Mucosa of stomach (tissue), 1 donor: ENCODE results near the gene CTNND2.

Experiments
- H3K27me3 ChIP-seq: one replicate; pipeline ENCODE4 v1.7.0; 2013; ENCODE audit warnings: mild to moderate bottlenecking, low read length; ENCODE audit not compliant: control insufficient read depth, insufficient read depth
- H3K36me3 ChIP-seq: one replicate; pipeline ENCODE4 v1.7.0; 2013; ENCODE audit warnings: low read length; ENCODE audit not compliant: control insufficient read depth, insufficient read depth
- H3K4me1 ChIP-seq: one replicate; pipeline ENCODE4 v1.7.0; 2013; ENCODE audit warnings: mild to moderate bottlenecking, low read length; ENCODE audit not compliant: control insufficient read depth, insufficient read depth
- H3K4me3 ChIP-seq: one replicate; pipeline ENCODE4 v1.7.0; 2013; ENCODE audit warnings: low read length
- H3K9ac ChIP-seq: one replicate; pipeline ENCODE4 v1.7.0; 2013; ENCODE audit warnings: mild to moderate bottlenecking, low read length, moderate library complexity
- H3K9me3 ChIP-seq: one replicate; pipeline ENCODE4 v1.7.0; 2013; ENCODE audit warnings: mild to moderate bottlenecking, low read length, moderate library complexity; ENCODE audit not compliant: control insufficient read depth
- donor health status: Pancreatic carcinoma.

Gene CTNND2

GRCh38 chr5:11400316-11400715 lies 503.9 kb downstream of the CTNND2 start:
- Histone ChIP-seq H3K9me3 (no peaks in the 10 kb centered on the region), H3K9ac (no peak overlapping the region), H3K4me1 (no peaks in the 10 kb centered on the region), H3K36me3 (no peaks in the 10 kb centered on the region), H3K27me3 (no peaks in the 10 kb centered on the region), H3K4me3 (no peak overlapping the region)

- Histone ChIP-seq H3K9me3 (no peaks in the 10 kb centered on the region), H3K9ac (no peak overlapping the region), H3K36me3 (no peaks in the 10 kb centered on the region), H3K4me3 (no peak overlapping the region), H3K27me3 (no peaks in the 10 kb centered on the region), H3K4me1 (no peaks in the 10 kb centered on the region)
Measured at GRCh38 chr5:11398728-11399127, 505.5 kb downstream of the CTNND2 start.

- Histone ChIP-seq H3K36me3 (no peaks in the 10 kb centered on the region), H3K4me3 (no peak overlapping the region), H3K9me3 (no peaks in the 10 kb centered on the region), H3K27me3 (no peaks in the 10 kb centered on the region), H3K4me1 (no peaks in the 10 kb centered on the region), H3K9ac (no peak overlapping the region)
Measured at GRCh38 chr5:11397549-11397948, 506.7 kb downstream of the CTNND2 start.

GRCh38 chr5:11396917-11397316 lies 507.3 kb downstream of the CTNND2 start:
- Histone ChIP-seq H3K9me3 (no peaks in the 10 kb centered on the region), H3K9ac (no peak overlapping the region), H3K27me3 (no peaks in the 10 kb centered on the region), H3K4me1 (no peaks in the 10 kb centered on the region), H3K4me3 (no peak overlapping the region), H3K36me3 (no peaks in the 10 kb centered on the region)

GRCh38 chr5:11394933-11395332 lies 509.3 kb downstream of the CTNND2 start:
- no peak overlapping the region for H3K9ac ChIP-seq
- no peak overlapping the region for H3K4me3 ChIP-seq
- H3K4me1 ChIP-seq = no peaks in the 10 kb centered on the region
- H3K9me3 ChIP-seq = no peaks in the 10 kb centered on the region
- no peaks in the 10 kb centered on the region for H3K27me3 ChIP-seq
- no peaks in the 10 kb centered on the region for H3K36me3 ChIP-seq

GRCh38 chr5:11390291-11390767 lies 513.9 kb downstream of the CTNND2 start:
- Histone ChIP-seq H3K4me1 (no peaks in the 10 kb centered on the region), H3K4me3 (no peak overlapping the region), H3K9ac (no peak overlapping the region), H3K27me3 (peaks cover 13% of the 10 kb centered on the region), H3K36me3 (no peaks in the 10 kb centered on the region), H3K9me3 (no peaks in the 10 kb centered on the region)

- H3K4me1 ChIP-seq = no peaks in the 10 kb centered on the region
- no peak overlapping the region for H3K4me3 ChIP-seq
- H3K9me3 ChIP-seq = no peaks in the 10 kb centered on the region
- H3K27me3 ChIP-seq = peaks cover 32% of the 10 kb centered on the region
- H3K9ac ChIP-seq = no peak overlapping the region
- no peaks in the 10 kb centered on the region for H3K36me3 ChIP-seq
Measured at GRCh38 chr5:11387382-11387781, 516.9 kb downstream of the CTNND2 start.

GRCh38 chr5:11386398-11386797 lies 517.8 kb downstream of the CTNND2 start:
- H3K4me1 ChIP-seq = no peaks in the 10 kb centered on the region
- no peak overlapping the region for H3K4me3 ChIP-seq
- H3K9ac ChIP-seq = no peak overlapping the region
- H3K27me3 ChIP-seq = peaks cover 32% of the 10 kb centered on the region
- no peaks in the 10 kb centered on the region for H3K36me3 ChIP-seq
- H3K9me3 ChIP-seq = no peaks in the 10 kb centered on the region

- Histone ChIP-seq H3K27me3 (peaks cover 32% of the 10 kb centered on the region), H3K4me3 (no peak overlapping the region), H3K9ac (no peak overlapping the region), H3K36me3 (no peaks in the 10 kb centered on the region), H3K9me3 (no peaks in the 10 kb centered on the region), H3K4me1 (no peaks in the 10 kb centered on the region)
Measured at GRCh38 chr5:11385901-11386293, 518.3 kb downstream of the CTNND2 start.

GRCh38 chr5:11385251-11385900 lies 518.9 kb downstream of the CTNND2 start:
- peaks cover 32% of the 10 kb centered on the region for H3K27me3 ChIP-seq

GRCh38 chr5:11384441-11385250 lies 519.6 kb downstream of the CTNND2 start:
- Histone ChIP-seq H3K9ac (no peak overlapping the region), H3K4me3 (no peak overlapping the region), H3K4me1 (no peaks in the 10 kb centered on the region), H3K36me3 (no peaks in the 10 kb centered on the region), H3K27me3 (peaks cover 32% of the 10 kb centered on the region), H3K9me3 (no peaks in the 10 kb centered on the region)

More at GRCh38 chr5:11385251-11385900, 518.9 kb downstream of the CTNND2 start:
- H3K36me3 ChIP-seq = no peaks in the 10 kb centered on the region
- H3K4me1 ChIP-seq = no peaks in the 10 kb centered on the region
- no peaks in the 10 kb centered on the region for H3K9me3 ChIP-seq
- no peak overlapping the region for H3K4me3 ChIP-seq
- H3K9ac ChIP-seq = peak overlapping the region; percentile 1

- Histone ChIP-seq H3K9me3 (no peaks in the 10 kb centered on the region), H3K4me1 (no peaks in the 10 kb centered on the region), H3K27me3 (peaks cover 32% of the 10 kb centered on the region), H3K36me3 (no peaks in the 10 kb centered on the region), H3K4me3 (no peak overlapping the region), H3K9ac (no peak overlapping the region)
Measured at GRCh38 chr5:11383506-11384095, 520.6 kb downstream of the CTNND2 start.
